SK-N-SH treated with all-trans-retinoic acid at 6 μM for 48 hours (cell line): Measurements from ENCODE around the gene TBC1D7.

Source experiments
- ATAC-seq: fragments of 200-7000 bp; cut with Tn5 transposase; 3 replicates; pipeline ENCODE4 v1.9.1; 2020; ENCODE audit warnings: mild to moderate bottlenecking, moderate library complexity
- ARNTL ChIP-seq: fragments of 450-650 bp; formaldehyde crosslinking; IDR thresholded peaks from 2 replicates; pipeline ENCODE4 v1.5.0; 2020; ENCODE audit warnings: low read depth, mild to moderate bottlenecking, moderate library complexity, borderline replicate concordance
- BACH2 ChIP-seq: fragments of 250-450 bp; sonication (Bioruptor Pico); IDR thresholded peaks from 2 replicates; pipeline ENCODE4 v1.9.0; 2021; ENCODE audit warnings: mild to moderate bottlenecking, borderline replicate concordance
- CSDC2 ChIP-seq: fragments of 250-450 bp; sonication (Bioruptor Pico); IDR thresholded peaks from 2 replicates; pipeline ENCODE4 v1.5.0; 2020; ENCODE audit warnings: mild to moderate bottlenecking, moderate library complexity
- ESRRG ChIP-seq: fragments of 250-450 bp; sonication (Bioruptor Pico); IDR thresholded peaks from 2 replicates; pipeline ENCODE4 v1.6.1; 2021; ENCODE audit warnings: mild to moderate bottlenecking
- GLIS3 ChIP-seq: fragments of 250-450 bp; sonication (Bioruptor Pico); IDR thresholded peaks from 2 replicates; pipeline ENCODE4 v1.5.0; 2020; ENCODE audit warnings: mild to moderate bottlenecking, moderate library complexity
- ISL1 ChIP-seq: fragments of 250-450 bp; sonication (Bioruptor Pico); IDR thresholded peaks from 2 replicates; pipeline ENCODE4 v2.1.2; 2022; ENCODE audit warnings: mild to moderate bottlenecking, moderate library complexity
- OSR1 ChIP-seq: fragments of 250-450 bp; sonication (Bioruptor Pico); IDR thresholded peaks from 2 replicates; pipeline ENCODE4 v1.8.0; 2022; ENCODE audit warnings: moderate library complexity, mild to moderate bottlenecking, inconsistent platforms
- PPARA ChIP-seq: fragments of 250-450 bp; sonication (Bioruptor Pico); IDR thresholded peaks from 2 replicates; pipeline ENCODE4 v1.5.0; 2020; ENCODE audit warnings: mild to moderate bottlenecking, borderline replicate concordance
- RARB ChIP-seq: fragments of 250-450 bp; sonication (Bioruptor Pico); IDR thresholded peaks from 2 replicates; pipeline ENCODE4 v1.8.0; 2021; ENCODE audit warnings: mild to moderate bottlenecking, moderate library complexity
- SNAI2 ChIP-seq: fragments of 250-450 bp; sonication (Bioruptor Pico); IDR thresholded peaks from 2 replicates; pipeline ENCODE4 v1.5.0; 2020; ENCODE audit warnings: mild to moderate bottlenecking, moderate library complexity
- TCF4 ChIP-seq: fragments of 250-450 bp; sonication (Bioruptor Pico); IDR thresholded peaks from 2 replicates; pipeline ENCODE4 v1.8.0; 2021; ENCODE audit warnings: mild to moderate bottlenecking, moderate library complexity, borderline replicate concordance
- TOX ChIP-seq: fragments of 250-450 bp; sonication (Bioruptor Pico); IDR thresholded peaks from 2 replicates; pipeline ENCODE4 v1.8.0; 2021; ENCODE audit warnings: mild to moderate bottlenecking, moderate library complexity, borderline replicate concordance
- ZC3H10 ChIP-seq: fragments of 250-450 bp; sonication (Bioruptor Pico); IDR thresholded peaks from 2 replicates; pipeline ENCODE4 v1.5.1; 2021; ENCODE audit warnings: mild to moderate bottlenecking, moderate library complexity
- ZFP3 ChIP-seq: fragments of 250-450 bp; sonication (Bioruptor Pico); IDR thresholded peaks from 2 replicates; pipeline ENCODE4 v1.5.0; 2020; ENCODE audit warnings: mild to moderate bottlenecking, moderate library complexity
- ZFP30 ChIP-seq: fragments of 450-650 bp; formaldehyde crosslinking; IDR thresholded peaks from 2 replicates; pipeline ENCODE4 v1.5.0; 2022; ENCODE audit warnings: mild to moderate bottlenecking, moderate library complexity
- ZNF565 ChIP-seq: fragments of 450-650 bp; formaldehyde crosslinking; conservative IDR thresholded peaks from 2 replicates; pipeline ENCODE4 v1.5.0; 2020; ENCODE audit warnings: low read depth, mild to moderate bottlenecking, moderate library complexity
- ZNF70 ChIP-seq: fragments of 450-650 bp; formaldehyde crosslinking; IDR thresholded peaks from 2 replicates; pipeline ENCODE4 v1.5.0; 2020; ENCODE audit warnings: mild to moderate bottlenecking, moderate library complexity
- ZNF8 ChIP-seq: fragments of 450-650 bp; formaldehyde crosslinking; IDR thresholded peaks from 2 replicates; pipeline ENCODE4 v1.5.0; 2020; ENCODE audit warnings: mild to moderate bottlenecking, moderate library complexity
- TF ChIP-seq, protein P1 (sequence below): fragments of 250-450 bp; sonication (Bioruptor Pico); IDR thresholded peaks from 2 replicates; pipeline ENCODE4 v1.5.1; 2021; ENCODE audit warnings: mild to moderate bottlenecking, moderate library complexity
- TF ChIP-seq, protein P2 (sequence below): fragments of 250-450 bp; sonication (Bioruptor Pico); IDR thresholded peaks from 2 replicates; pipeline ENCODE4 v1.8.0; 2021; ENCODE audit warnings: low read depth, mild to moderate bottlenecking, moderate library complexity, borderline replicate concordance
- TF ChIP-seq, protein P3 (sequence below): fragments of 250-450 bp; sonication (Bioruptor Pico); IDR thresholded peaks from 2 replicates; pipeline ENCODE4 v1.8.0; 2020; ENCODE audit warnings: mild to moderate bottlenecking, moderate library complexity, borderline replicate concordance
- TF ChIP-seq, protein P4 (sequence below): fragments of 250-450 bp; sonication (Bioruptor Pico); IDR thresholded peaks from 2 replicates; pipeline ENCODE4 v1.5.1; 2020; ENCODE audit warnings: low read depth, mild to moderate bottlenecking, moderate library complexity

Gene TBC1D7

DNA sequence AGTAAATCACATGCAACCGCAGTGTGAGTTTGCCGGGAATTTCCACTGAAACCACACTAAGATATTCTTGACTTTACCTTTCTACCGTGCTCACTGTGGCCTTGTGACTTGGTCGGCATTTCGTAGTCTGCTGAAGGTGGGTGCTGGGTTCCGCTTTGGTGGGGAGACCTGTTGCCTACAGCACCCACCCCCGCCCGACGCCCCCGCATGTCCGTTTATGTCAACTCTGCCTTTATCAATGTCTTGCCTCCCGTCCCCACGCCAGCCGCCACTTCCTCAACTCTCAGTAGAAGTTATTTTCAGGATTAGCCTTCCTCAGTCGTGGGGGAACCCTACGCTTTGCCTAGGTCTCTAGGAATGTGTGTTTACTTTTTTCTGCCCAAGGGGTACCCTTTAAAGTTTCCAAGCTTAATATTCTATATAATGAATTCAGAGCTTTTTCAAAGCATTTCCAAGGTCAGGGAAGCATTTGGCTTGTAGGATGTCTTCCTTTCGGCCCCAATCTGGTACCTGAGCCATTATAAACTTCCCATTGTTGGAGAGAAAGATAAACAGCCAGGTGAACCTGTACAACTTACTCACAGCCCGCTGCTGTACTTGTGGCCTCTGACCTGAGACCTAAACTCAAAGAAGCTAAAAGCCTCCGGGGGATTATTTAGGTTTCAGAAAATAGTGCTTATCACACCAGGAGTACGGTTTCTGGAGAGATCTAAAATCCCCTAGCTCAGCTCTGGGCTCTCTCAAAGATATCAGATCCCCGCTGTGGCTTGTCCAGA, 54.2 kb downstream of the TBC1D7 start (continued):
- TF ChIP-seq, protein P1, sequence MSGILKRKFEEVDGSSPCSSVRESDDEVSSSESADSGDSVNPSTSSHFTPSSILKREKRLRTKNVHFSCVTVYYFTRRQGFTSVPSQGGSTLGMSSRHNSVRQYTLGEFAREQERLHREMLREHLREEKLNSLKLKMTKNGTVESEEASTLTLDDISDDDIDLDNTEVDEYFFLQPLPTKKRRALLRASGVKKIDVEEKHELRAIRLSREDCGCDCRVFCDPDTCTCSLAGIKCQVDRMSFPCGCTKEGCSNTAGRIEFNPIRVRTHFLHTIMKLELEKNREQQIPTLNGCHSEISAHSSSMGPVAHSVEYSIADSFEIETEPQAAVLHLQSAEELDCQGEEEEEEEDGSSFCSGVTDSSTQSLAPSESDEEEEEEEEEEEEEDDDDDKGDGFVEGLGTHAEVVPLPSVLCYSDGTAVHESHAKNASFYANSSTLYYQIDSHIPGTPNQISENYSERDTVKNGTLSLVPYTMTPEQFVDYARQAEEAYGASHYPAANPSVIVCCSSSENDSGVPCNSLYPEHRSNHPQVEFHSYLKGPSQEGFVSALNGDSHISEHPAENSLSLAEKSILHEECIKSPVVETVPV (CRISPR knock-in tag), result no peak
- TF ChIP-seq, protein P2, sequence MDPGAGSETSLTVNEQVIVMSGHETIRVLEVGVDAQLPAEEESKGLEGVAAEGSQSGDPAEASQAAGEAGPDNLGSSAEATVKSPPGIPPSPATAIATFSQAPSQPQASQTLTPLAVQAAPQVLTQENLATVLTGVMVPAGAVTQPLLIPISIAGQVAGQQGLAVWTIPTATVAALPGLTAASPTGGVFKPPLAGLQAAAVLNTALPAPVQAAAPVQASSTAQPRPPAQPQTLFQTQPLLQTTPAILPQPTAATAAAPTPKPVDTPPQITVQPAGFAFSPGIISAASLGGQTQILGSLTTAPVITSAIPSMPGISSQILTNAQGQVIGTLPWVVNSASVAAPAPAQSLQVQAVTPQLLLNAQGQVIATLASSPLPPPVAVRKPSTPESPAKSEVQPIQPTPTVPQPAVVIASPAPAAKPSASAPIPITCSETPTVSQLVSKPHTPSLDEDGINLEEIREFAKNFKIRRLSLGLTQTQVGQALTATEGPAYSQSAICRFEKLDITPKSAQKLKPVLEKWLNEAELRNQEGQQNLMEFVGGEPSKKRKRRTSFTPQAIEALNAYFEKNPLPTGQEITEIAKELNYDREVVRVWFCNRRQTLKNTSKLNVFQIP (CRISPR knock-in tag), result no peak
- TF ChIP-seq ZNF8 (CRISPR knock-in tag) (no peak), ZNF70 (no peak), ISL1 (no peak), CSDC2 (CRISPR knock-in tag) (no peak), OSR1 (CRISPR knock-in tag) (no peak), ARNTL (CRISPR knock-in tag) (no peak)

DNA sequence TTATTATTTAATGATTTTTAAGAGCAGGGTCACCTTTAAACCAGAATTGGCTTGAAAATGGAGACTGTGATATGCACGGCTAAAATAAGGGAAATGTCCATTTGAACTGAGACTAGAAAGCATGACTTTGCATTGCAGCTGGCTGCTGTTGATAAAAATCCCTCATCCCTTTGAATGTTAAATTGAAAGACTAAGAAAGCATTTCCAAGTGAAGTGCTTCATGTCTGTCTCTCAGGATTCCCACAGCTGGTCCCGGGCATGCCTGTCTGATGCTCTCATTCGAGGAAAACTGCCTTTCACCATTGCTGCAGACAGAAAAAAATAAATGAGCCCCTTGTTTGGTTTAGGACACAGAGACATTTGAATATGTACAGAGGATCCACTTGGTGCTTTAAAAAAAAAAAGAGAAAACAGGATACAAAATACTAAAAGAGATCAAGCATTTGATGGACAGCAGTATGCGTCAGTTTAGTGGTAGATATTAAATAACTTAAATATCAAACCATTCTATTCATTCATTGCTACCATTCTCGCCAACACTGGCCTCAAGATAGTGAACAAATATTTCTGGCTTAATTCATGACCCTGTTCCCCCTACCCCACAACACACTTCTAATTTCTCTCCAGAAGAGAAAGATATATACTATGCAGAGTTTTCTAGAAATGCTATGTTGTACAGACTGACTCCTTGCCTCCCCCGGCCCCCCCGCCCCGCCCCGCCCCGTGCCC, 55.0 kb downstream of the TBC1D7 start:
- TF ChIP-seq ZFP3 (CRISPR knock-in tag), result no peak
- no peak for TF ChIP-seq ZNF565 (CRISPR knock-in tag)
- TF ChIP-seq PPARA, result no peak
- TF ChIP-seq ZFP30 (CRISPR knock-in tag), result no peak
- TF ChIP-seq ESRRG (CRISPR knock-in tag), result no peak
- no peak for TF ChIP-seq ZNF8 (CRISPR knock-in tag)
- no peak for TF ChIP-seq RARB (CRISPR knock-in tag)
- no peak for TF ChIP-seq TOX (CRISPR knock-in tag)
- no peak for TF ChIP-seq BACH2
- no peak for TF ChIP-seq TCF4 (CRISPR knock-in tag)
- no peak for TF ChIP-seq ZC3H10
- no peak for TF ChIP-seq OSR1 (CRISPR knock-in tag)
- TF ChIP-seq ZNF70, result no peak
- TF ChIP-seq, protein P2 (CRISPR knock-in tag), result no peak
- ATAC-seq, result no peak

DNA sequence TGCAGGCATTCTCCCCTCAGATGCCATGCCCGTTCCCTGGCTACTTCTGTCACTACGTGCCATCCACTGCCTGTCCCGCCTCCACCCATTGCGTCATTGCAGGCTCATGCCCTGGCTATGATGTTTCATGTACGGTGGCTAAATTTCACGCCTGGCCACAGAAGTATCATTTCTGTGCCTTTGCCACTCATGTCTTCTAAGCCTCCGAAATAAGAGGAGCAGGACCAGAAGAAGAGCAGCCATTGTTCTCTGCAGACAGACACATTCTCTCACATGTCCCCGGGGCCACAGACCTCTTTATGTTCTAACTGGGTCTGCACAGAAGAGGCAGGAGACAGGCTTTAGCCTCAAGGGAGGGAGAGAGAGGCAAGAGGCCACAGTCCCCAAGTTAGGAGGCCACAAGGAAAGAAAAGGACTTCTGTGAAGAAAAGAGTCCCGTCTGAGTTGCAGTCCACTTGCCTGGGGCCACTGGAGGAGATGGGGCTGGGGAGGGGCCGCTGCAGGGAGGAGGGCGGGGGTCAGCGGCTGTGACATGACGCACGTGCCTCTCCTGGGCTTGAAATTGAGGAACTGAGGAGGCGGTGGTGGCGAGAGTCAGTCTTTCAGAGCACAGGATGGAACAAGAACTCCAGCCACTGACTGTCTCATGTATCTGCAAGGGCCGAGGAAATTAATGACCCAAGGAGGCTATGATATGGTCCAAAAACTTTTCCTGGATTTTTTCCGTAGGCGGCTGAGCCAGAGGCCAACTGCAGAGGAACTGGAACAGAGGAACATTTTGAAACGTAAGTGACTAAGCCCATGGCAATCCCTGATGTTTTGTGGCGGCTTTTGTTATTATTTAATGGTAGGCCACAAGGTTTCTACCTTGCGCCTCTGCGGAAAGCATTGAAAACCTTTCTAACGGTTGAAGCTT, 55.9 kb downstream of the TBC1D7 start:
- no peak for ATAC-seq
- TF ChIP-seq ZNF565 (CRISPR knock-in tag) (no peak), ZNF70 (no peak), GLIS3 (no peak), TCF4 (CRISPR knock-in tag) (no peak), SNAI2 (CRISPR knock-in tag) (no peak), TOX (CRISPR knock-in tag) (no peak), BACH2 (no peak), PPARA (no peak), CSDC2 (CRISPR knock-in tag) (no peak), ZC3H10 (no peak)
- TF ChIP-seq, protein P2 (CRISPR knock-in tag), result no peak
- TF ChIP-seq, protein P3, sequence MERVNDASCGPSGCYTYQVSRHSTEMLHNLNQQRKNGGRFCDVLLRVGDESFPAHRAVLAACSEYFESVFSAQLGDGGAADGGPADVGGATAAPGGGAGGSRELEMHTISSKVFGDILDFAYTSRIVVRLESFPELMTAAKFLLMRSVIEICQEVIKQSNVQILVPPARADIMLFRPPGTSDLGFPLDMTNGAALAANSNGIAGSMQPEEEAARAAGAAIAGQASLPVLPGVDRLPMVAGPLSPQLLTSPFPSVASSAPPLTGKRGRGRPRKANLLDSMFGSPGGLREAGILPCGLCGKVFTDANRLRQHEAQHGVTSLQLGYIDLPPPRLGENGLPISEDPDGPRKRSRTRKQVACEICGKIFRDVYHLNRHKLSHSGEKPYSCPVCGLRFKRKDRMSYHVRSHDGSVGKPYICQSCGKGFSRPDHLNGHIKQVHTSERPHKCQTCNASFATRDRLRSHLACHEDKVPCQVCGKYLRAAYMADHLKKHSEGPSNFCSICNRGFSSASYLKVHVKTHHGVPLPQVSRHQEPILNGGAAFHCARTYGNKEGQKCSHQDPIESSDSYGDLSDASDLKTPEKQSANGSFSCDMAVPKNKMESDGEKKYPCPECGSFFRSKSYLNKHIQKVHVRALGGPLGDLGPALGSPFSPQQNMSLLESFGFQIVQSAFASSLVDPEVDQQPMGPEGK (CRISPR knock-in tag), result no peak
- TF ChIP-seq, protein P4, sequence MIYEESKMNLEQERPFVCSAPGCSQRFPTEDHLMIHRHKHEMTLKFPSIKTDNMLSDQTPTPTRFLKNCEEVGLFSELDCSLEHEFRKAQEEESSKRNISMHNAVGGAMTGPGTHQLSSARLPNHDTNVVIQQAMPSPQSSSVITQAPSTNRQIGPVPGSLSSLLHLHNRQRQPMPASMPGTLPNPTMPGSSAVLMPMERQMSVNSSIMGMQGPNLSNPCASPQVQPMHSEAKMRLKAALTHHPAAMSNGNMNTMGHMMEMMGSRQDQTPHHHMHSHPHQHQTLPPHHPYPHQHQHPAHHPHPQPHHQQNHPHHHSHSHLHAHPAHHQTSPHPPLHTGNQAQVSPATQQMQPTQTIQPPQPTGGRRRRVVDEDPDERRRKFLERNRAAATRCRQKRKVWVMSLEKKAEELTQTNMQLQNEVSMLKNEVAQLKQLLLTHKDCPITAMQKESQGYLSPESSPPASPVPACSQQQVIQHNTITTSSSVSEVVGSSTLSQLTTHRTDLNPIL (CRISPR knock-in tag), result no peak
